HepG2 (cell line): Measurements from ENCODE around the gene SLC22A7. TPM values are rescaled to one million over a fixed set of nuclear protein-coding genes. Genes with fewer than 3 reads are reported as not detected.

Experiments used
- AFF4 ChIP-seq: sonication (generic); formaldehyde crosslinking; IDR thresholded peaks from 2 replicates; pipeline ENCODE4 v1.4.0; 2020; ENCODE audit warnings: missing genetic modification reagents
- CREM ChIP-seq, 2 experiments: sonication (generic) in 1 of 2; formaldehyde crosslinking in 1 of 2; IDR thresholded peaks; 2 replicates each; pipeline versions ENCODE4 v1.4.0 to v1.6.1; 2016 to 2020; ENCODE audit warnings: antibody characterized with exemption in 1 of 2, mild to moderate bottlenecking in 1 of 2, missing genetic modification reagents in 1 of 2
- EED ChIP-seq: sonication (generic); formaldehyde crosslinking; IDR thresholded peaks from 2 replicates; pipeline ENCODE4 v1.5.0; 2020; ENCODE audit warnings: mild to moderate bottlenecking, missing genetic modification reagents
- HDAC1 ChIP-seq: sonication (generic); formaldehyde crosslinking; IDR thresholded peaks from 2 replicates; pipeline ENCODE4 v1.5.1; 2020; ENCODE audit warnings: mild to moderate bottlenecking, missing genetic modification reagents
- HDAC2 ChIP-seq: sonication (generic); formaldehyde crosslinking; IDR thresholded peaks from 2 replicates; pipeline ENCODE4 v1.4.0; 2020; ENCODE audit warnings: missing genetic modification reagents
- PAX8 ChIP-seq: sonication (generic); formaldehyde crosslinking; IDR thresholded peaks from 2 replicates; pipeline ENCODE4 v1.8.0; 2022; ENCODE audit warnings: mild to moderate bottlenecking, missing genetic modification reagents, borderline replicate concordance
- PAXIP1 ChIP-seq: sonication (generic); formaldehyde crosslinking; conservative IDR thresholded peaks from 2 replicates; pipeline ENCODE4 v1.4.0; 2020; ENCODE audit warnings: mild to moderate bottlenecking, missing genetic modification reagents, moderate library complexity
- RARG ChIP-seq: sonication (generic); formaldehyde crosslinking; IDR thresholded peaks from 2 replicates; pipeline ENCODE4 v1.4.0; 2020; ENCODE audit warnings: low read depth, mild to moderate bottlenecking, missing genetic modification reagents
- SMARCC2 ChIP-seq: fragments of 450-650 bp; IDR thresholded peaks from 2 replicates; pipeline ENCODE4 v1.6.1; 2017; ENCODE audit warnings: antibody characterized with exemption, mild to moderate bottlenecking
- SNAPC5 ChIP-seq: sonication (generic); formaldehyde crosslinking; IDR thresholded peaks from 2 replicates; pipeline ENCODE4 v1.8.1; 2023; ENCODE audit warnings: mild to moderate bottlenecking, missing genetic modification reagents, borderline replicate concordance
- TOPORS ChIP-seq: sonication (generic); formaldehyde crosslinking; IDR thresholded peaks from 2 replicates; pipeline ENCODE4 v1.8.0; 2023; ENCODE audit warnings: mild to moderate bottlenecking, missing genetic modification reagents
- ZFP41 ChIP-seq: sonication (generic); formaldehyde crosslinking; IDR thresholded peaks from 2 replicates; pipeline ENCODE4 v1.4.0; 2020; ENCODE audit warnings: mild to moderate bottlenecking, missing genetic modification reagents, borderline replicate concordance
- ZNF225 ChIP-seq: sonication (generic); formaldehyde crosslinking; IDR thresholded peaks from 2 replicates; pipeline ENCODE4 v1.4.0; 2020; ENCODE audit warnings: mild to moderate bottlenecking, missing genetic modification reagents
- ZNF367 ChIP-seq: sonication (generic); formaldehyde crosslinking; IDR thresholded peaks from 2 replicates; pipeline ENCODE4 v1.4.0; 2020; ENCODE audit warnings: missing genetic modification reagents, borderline replicate concordance
- ZNF547 ChIP-seq: sonication (generic); formaldehyde crosslinking; IDR thresholded peaks from 2 replicates; pipeline ENCODE4 v1.5.1; 2020; ENCODE audit warnings: mild to moderate bottlenecking, missing genetic modification reagents
- ZNF678 ChIP-seq: sonication (generic); formaldehyde crosslinking; IDR thresholded peaks from 2 replicates; pipeline ENCODE4 v1.4.0; 2020; ENCODE audit warnings: mild to moderate bottlenecking, missing genetic modification reagents
- ZNF691 ChIP-seq: sonication (generic); formaldehyde crosslinking; IDR thresholded peaks from 2 replicates; pipeline ENCODE4 v1.4.0; 2020; ENCODE audit warnings: missing genetic modification reagents, low read depth, mild to moderate bottlenecking, borderline replicate concordance
- ZSCAN30 ChIP-seq: sonication (generic); formaldehyde crosslinking; IDR thresholded peaks from 2 replicates; pipeline ENCODE4 v1.5.0; 2020; ENCODE audit warnings: mild to moderate bottlenecking, missing genetic modification reagents
- polyA plus RNA-seq, 8 experiments: library from polyadenylated mRNA; depleted of rRNA in 3 of 8; stranded (reverse) in 7 of 8; unstranded in 1 of 8; fragments of >200 nt; fragmentation: Illumina TruSeq in 4 of 8; extraction: Trizol in 4 of 8; gene quantifications; 2 replicates each; pipeline versions ENCODE4 v1.2.1 to v1.2.3, GENCODE V29; 2011 to 2016; ENCODE audit warnings: low read depth in 4 of 8, missing spikeins in 1 of 8, mixed read lengths in 1 of 8; ENCODE audit not compliant: insufficient read depth in 1 of 8
- total RNA-seq, 5 experiments: library from RNA; depleted of rRNA; stranded (reverse); fragments of >200 nt; fragmentation: Illumina TruSeq; extraction: Trizol; gene quantifications; 2 replicates each; pipeline ENCODE4 v1.2.3, GENCODE V29; 2016; ENCODE audit warnings: low read depth in 1 of 5
- TF ChIP-seq, protein P1 (sequence below): IDR thresholded peaks from 2 replicates; pipeline ENCODE4 v1.6.1; 2016; ENCODE audit warnings: missing compliant biosample characterization, missing genetic modification reagents, borderline replicate concordance

The SLC22A7 gene
- total and polyA plus RNA-seq, 2 of the 13 experiments (the other 11 are each of a cell fraction or from before 2014, with no cell fraction given) = 5.3 to 22.6 TPM

DNA sequence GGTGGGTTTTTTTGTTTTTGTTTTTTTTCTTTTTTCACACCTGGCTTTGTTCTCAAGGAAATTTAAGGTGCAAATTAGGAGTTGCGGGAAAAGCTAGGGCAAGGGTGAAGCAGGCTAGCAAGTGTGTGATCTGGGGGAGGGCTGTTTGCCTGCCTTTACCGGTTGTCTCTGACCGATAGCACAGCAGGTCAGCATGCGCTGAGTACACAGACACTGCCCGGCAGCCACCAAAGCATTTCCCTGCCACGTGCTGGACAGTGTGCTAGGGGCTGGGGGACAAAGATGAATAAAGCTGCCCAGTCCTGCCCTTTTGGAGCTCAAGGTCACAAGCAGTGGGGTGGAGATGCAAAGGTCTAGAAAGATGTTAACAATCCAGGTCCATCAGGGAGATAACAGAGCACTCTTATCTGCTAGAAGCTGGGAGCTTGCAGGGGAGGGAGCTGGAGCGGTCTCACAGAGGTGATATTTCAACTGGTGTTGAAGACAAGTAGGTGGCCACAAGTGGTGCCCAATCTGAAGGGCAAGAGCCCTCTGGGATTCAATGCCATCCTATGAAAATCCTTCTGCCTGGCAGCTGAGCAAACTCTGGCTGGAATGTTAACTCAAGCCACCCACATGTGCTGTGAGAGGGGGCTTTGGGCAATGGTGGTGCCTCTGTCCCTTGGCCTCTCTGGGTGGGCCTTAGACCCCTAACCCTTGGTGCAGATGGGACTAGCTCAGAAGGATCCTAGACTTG, 30.3 kb upstream of the SLC22A7 start (continued):
- TF ChIP-seq AFF4 (CRISPR knock-in tag) (peak; percentile 89; the same call in 1 of the 2 replicates), HDAC2 (CRISPR knock-in tag) (peak; percentile 100), EED (CRISPR knock-in tag) (peak; percentile 78; the same call in 1 of the 2 replicates), SMARCC2 (0 out of 2 replicates have a peak, but pooled peaks have one; percentile 12), PAXIP1 (CRISPR knock-in tag) (peak; percentile 100), ZNF691 (CRISPR knock-in tag) (peak; percentile 99), PAX8 (CRISPR knock-in tag) (peak; percentile 55; the same call in 1 of the 2 replicates), ZFP41 (CRISPR knock-in tag) (peak; percentile 97), SNAPC5 (CRISPR knock-in tag) (peak; percentile 80; the same call in 1 of the 2 replicates), ZSCAN30 (CRISPR knock-in tag) (peak; percentile 96), ZNF367 (CRISPR knock-in tag) (no peak), ZNF678 (CRISPR knock-in tag) (peak; percentile 56; the same call in 1 of the 2 replicates), TOPORS (CRISPR knock-in tag) (no peak; the same call in 1 of the 2 replicates), RARG (CRISPR knock-in tag) (no peak), ZNF547 (CRISPR knock-in tag) (peak; percentile 99), CREM (IDR thresholded peaks at IDR 0.05) (peak; percentile 95), CREM (CRISPR knock-in tag; IDR thresholded peaks at IDR 0.05) (no peak), HDAC1 (CRISPR knock-in tag) (peak; percentile 100), ZNF225 (CRISPR knock-in tag) (peak; percentile 99)
- TF ChIP-seq, protein P1, sequence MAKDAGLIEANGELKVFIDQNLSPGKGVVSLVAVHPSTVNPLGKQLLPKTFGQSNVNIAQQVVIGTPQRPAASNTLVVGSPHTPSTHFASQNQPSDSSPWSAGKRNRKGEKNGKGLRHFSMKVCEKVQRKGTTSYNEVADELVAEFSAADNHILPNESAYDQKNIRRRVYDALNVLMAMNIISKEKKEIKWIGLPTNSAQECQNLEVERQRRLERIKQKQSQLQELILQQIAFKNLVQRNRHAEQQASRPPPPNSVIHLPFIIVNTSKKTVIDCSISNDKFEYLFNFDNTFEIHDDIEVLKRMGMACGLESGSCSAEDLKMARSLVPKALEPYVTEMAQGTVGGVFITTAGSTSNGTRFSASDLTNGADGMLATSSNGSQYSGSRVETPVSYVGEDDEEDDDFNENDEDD (CRISPR knock-in tag) = peak; percentile 97
